MM.1S (cell line): Measurements from ENCODE around the gene PRSS21.

Experiments
- DNase-seq: peaks from one replicate; pipeline ENCODE4 v3.0.0-alpha.2; 2015
- H2AFZ ChIP-seq: fragments of 300-600 bp; sonication (generic); 2 replicates; pipeline ENCODE4 v1.6.0; 2016; ENCODE audit warnings: antibody characterized with exemption, low read length
- H3F3A ChIP-seq: fragments of 300-600 bp; sonication (generic); 2 replicates; pipeline ENCODE4 v1.6.1; 2016; ENCODE audit warnings: mild to moderate bottlenecking, antibody characterized with exemption, low read length, moderate library complexity, mixed read lengths; ENCODE audit not compliant: insufficient read depth
- H3K27ac ChIP-seq: fragments of 300-600 bp; sonication (generic); 2 replicates; pipeline ENCODE4 v1.5.1; 2016; ENCODE audit warnings: mild to moderate bottlenecking, low read length
- H3K27me3 ChIP-seq: fragments of 300-600 bp; sonication (generic); replicated peaks from 2 replicates; pipeline ENCODE4 v1.6.0; 2016; ENCODE audit warnings: low read length; ENCODE audit not compliant: insufficient read depth
- H3K36me3 ChIP-seq: fragments of 300-600 bp; sonication (generic); replicated peaks from 2 replicates; pipeline ENCODE4 v1.6.1; 2016; ENCODE audit warnings: mild to moderate bottlenecking, low read length, mixed read lengths; ENCODE audit not compliant: insufficient read depth
- H3K4me1 ChIP-seq: fragments of 300-600 bp; sonication (generic); 2 replicates; pipeline ENCODE4 v1.6.1; 2016; ENCODE audit warnings: low read length, mixed read lengths
- H3K4me2 ChIP-seq: fragments of 300-600 bp; sonication (generic); 2 replicates; pipeline ENCODE4 v1.6.0; 2016; ENCODE audit warnings: low read depth, low read length
- H3K4me3 ChIP-seq: fragments of 300-600 bp; sonication (generic); 2 replicates; pipeline ENCODE4 v1.5.1; 2016; ENCODE audit warnings: low read length, mixed read lengths
- H3K79me2 ChIP-seq: fragments of 300-600 bp; sonication (generic); 2 replicates; pipeline ENCODE4 v1.6.1; 2016; ENCODE audit warnings: mixed run types, low read length, mixed read lengths
- H3K9ac ChIP-seq: fragments of 300-600 bp; sonication (generic); 2 replicates; pipeline ENCODE4 v1.6.1; 2016; ENCODE audit warnings: low read length, mixed read lengths
- H3K9me2 ChIP-seq: fragments of 300-600 bp; sonication (generic); replicated peaks from 2 replicates; pipeline ENCODE4 v1.6.1; 2016; ENCODE audit warnings: mild to moderate bottlenecking, low read length, mixed read lengths; ENCODE audit not compliant: insufficient read depth
- H3K9me3 ChIP-seq: fragments of 300-600 bp; sonication (generic); replicated peaks from 2 replicates; pipeline ENCODE4 v1.6.1; 2016; ENCODE audit warnings: mild to moderate bottlenecking, low read length, mixed read lengths; ENCODE audit not compliant: insufficient read depth
- H4K20me1 ChIP-seq: fragments of 300-600 bp; sonication (generic); 2 replicates; pipeline ENCODE4 v1.6.1; 2016; ENCODE audit warnings: mild to moderate bottlenecking, low read length, moderate library complexity, mixed read lengths; ENCODE audit not compliant: insufficient read depth
- CTCF ChIP-seq: fragments of 300-600 bp; sonication (generic); IDR thresholded peaks from 2 replicates; pipeline ENCODE4 v1.5.1; 2016; ENCODE audit warnings: antibody characterized with exemption, low read length, mixed read lengths
- EZH2 ChIP-seq: fragments of 300-600 bp; sonication (generic); optimal IDR thresholded peaks from 2 replicates; pipeline ENCODE3; 2017; ENCODE audit warnings: low read depth, mild to moderate bottlenecking, antibody characterized with exemption, low read length, mixed read lengths
- EZH2phosphoT487 ChIP-seq: fragments of 300-600 bp; sonication (generic); IDR thresholded peaks from 2 replicates; pipeline ENCODE4 v1.6.1; 2018; ENCODE audit warnings: antibody characterized with exemption, low read length

Gene PRSS21

GRCh38 chr16:2771496-2772402 lies 45.3 kb upstream of the PRSS21 start:
- no peak for TF ChIP-seq EZH2phosphoT487
- TF ChIP-seq CTCF, result no peak
- no peak for TF ChIP-seq EZH2
- Histone ChIP-seq H3K36me3 (peaks cover 9% of the 10 kb centered on the region; the same call in 1 of the 2 replicates), H3K9me2 (no peaks in the 10 kb centered on the region), H3K27me3 (no peaks in the 10 kb centered on the region), H3K9ac (no peak overlapping the region), H3K4me3 (no peak overlapping the region), H3K9me3 (no peaks in the 10 kb centered on the region), H3K79me2 (peaks cover 41% of the 10 kb centered on the region), H4K20me1 (no peaks in the 10 kb centered on the region), H3F3A (peaks cover 35% of the 10 kb centered on the region), H2AFZ (no peak overlapping the region), H3K4me1 (0 out of 2 replicates have a peak, but pooled peaks cover 9% of the 10 kb centered on the region), H3K4me2 (no peak overlapping the region), H3K27ac (no peak overlapping the region)
- no peak for DNase-seq

GRCh38 chr16:2773188-2773968 lies 43.7 kb upstream of the PRSS21 start:
- peaks cover 13% of the 10 kb centered on the region; the same call in 1 of the 2 replicates for H3K4me1 ChIP-seq
- peaks cover 32% of the 10 kb centered on the region for H3F3A ChIP-seq
- no peak for TF ChIP-seq CTCF
- TF ChIP-seq EZH2, result no peak
- no peak for DNase-seq
- H3K9me2 ChIP-seq, result no peaks in the 10 kb centered on the region
- no peak overlapping the region for H3K9ac ChIP-seq
- H3K9me3 ChIP-seq, result no peaks in the 10 kb centered on the region
- H3K4me2 ChIP-seq, result no peak overlapping the region
- no peak overlapping the region for H2AFZ ChIP-seq
- no peak overlapping the region for H3K4me3 ChIP-seq
- no peaks in the 10 kb centered on the region for H3K27me3 ChIP-seq
- peaks cover 3% of the 10 kb centered on the region; the same call in 1 of the 2 replicates for H3K36me3 ChIP-seq
- H3K79me2 ChIP-seq, result peaks cover 39% of the 10 kb centered on the region
- H4K20me1 ChIP-seq, result no peaks in the 10 kb centered on the region
- no peak overlapping the region for H3K27ac ChIP-seq

- Histone ChIP-seq H3K27ac (no peak overlapping the region), H3F3A (peaks cover 24% of the 10 kb centered on the region), H3K27me3 (no peaks in the 10 kb centered on the region), H3K4me2 (no peak overlapping the region), H3K9me3 (no peaks in the 10 kb centered on the region), H3K36me3 (peaks cover 3% of the 10 kb centered on the region; the same call in 1 of the 2 replicates), H3K9me2 (no peaks in the 10 kb centered on the region), H3K9ac (no peak overlapping the region), H2AFZ (no peak overlapping the region), H3K4me3 (no peak overlapping the region), H3K4me1 (peaks cover 14% of the 10 kb centered on the region; the same call in 1 of the 2 replicates), H4K20me1 (no peaks in the 10 kb centered on the region), H3K79me2 (peaks cover 40% of the 10 kb centered on the region)
- TF ChIP-seq EZH2 (no peak), EZH2phosphoT487 (no peak), CTCF (no peak)
- no peak for DNase-seq
These were observed 42.7 kb upstream of the PRSS21 start for GRCh38 chr16:2774161-2774891.
